Measurements from ENCODE around the gene AUTS2.

Gene AUTS2

DNA sequence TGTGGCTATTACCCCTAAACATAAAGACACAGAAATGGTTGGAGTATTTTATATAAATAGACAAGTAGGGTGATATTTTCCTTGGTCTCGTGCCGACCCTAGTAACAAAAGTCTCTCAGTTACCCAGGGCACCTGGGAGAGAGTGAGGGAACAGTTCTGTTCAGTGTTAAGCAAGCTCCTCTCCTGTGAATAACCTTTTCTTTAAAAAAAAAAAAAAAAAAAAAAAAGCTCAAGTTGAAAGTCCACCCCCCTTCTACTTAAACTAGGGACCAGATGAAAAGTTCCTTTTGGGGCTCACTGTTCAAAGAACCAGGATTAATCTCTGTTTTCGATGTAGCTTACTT lies 896.7 kb downstream of the AUTS2 start:
- DNase-seq, result no peak

DNA sequence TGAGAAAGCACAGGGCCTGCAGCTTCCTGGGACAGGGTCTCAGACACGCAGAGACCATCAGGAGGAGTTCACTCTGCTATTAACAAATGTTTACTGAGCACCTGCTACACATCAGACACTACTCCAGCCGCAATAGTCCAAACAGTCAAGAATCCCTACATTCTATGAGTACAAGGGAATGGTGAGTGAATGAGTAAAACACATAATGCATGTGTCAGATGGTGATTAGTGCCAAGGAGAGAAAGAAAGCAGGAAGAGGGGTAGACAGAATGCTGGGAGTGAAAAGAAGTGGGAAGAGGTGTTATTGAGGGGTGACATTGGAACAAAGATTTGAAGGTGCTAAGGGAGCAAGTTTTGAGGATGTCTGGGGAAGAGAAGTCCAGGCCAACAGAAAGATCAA lies 899.5 kb downstream of the AUTS2 start:
- DNase-seq, result no peak

DNA sequence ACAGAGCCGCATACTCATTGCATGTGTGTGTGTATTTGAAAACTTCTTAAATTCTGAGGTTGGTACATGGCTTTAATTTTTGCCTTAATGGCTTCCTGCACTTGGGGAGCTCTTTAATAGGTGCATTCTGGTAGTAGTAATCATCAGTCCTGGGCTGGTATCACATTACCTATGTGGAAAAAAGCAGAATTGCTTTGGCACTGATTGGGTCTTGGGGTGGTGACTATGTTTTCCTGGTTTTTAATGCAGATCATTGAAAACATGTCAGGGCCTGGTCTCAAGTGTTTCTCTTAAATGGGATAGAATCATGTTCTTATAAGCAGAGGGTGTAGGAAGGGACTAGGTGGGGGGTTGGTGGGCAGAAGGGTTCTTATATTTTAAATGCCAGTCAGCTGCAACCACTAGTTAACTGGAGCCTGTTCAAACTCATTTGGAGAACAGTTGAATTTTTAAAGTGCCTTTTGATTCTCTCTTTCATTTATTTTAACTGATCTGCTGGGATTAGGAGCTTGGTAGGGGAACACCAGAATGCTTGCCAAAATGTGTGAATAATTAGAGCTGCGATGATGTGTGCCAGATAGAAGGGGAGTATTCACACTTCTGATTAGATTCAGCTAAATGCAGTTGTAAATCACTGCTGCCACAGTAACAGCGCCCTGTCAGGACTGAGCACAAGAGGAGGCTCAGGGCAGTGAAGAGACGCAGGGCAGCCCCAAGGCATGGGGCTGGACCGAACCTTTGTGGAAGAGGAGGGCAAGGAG lies 900.1 kb downstream of the AUTS2 start:
- no peak for DNase-seq

DNA sequence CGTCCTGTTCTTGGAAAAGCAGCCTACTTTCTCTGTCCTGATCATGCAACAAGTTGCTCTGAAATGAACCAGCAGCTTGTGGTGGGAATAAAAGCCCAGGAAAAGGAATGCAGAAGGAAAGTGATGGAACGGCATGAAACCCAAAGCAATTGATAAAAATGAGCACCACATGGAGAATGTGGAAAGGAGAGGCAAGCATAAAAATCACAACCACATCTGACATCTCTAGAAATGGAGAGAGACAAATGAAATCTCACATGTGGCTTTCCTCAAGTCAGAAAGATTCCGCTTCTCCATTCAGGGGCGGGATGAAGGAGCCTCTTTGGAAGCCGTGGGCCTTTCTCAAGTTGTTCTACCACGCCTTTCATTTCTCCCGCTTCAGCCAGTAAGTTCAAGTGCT lies 902.0 kb downstream of the AUTS2 start:
- DNase-seq, result no peak

DNA sequence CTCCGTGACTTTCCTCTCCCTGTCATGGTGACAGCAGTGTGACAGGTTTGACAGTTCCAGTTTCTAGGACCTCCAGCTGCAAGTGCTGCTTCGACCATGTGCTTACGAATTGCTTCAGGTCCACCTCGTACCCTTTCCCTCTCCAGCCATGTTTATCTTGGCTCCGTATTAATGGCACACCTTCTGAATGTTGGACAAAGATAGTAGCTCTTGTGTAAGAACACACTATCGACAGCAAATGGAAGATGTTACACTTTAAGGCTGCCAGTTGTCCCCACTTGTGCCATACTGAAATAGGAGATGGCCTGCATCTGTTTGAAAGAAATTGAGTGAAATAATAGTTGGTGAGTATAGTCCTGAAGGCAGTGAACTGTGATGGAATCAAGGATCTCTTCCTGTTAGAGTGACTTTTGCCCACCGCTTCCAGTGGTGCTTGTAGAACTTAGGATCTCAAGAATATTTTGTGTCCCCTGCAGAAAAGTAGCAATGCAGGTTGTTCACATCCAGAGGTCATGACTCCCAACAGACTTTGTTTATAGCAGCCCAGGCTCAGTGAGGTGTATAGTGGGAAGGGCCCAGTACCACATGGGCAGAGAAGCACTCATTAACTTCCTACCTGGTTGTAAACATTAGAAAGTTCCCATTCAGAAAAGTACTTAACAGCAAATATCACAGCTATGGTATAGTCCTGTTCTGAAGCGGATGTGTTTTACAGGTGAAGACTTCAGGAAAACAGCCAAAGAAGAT lies 904.0 kb downstream of the AUTS2 start:
- no peak for DNase-seq

DNA sequence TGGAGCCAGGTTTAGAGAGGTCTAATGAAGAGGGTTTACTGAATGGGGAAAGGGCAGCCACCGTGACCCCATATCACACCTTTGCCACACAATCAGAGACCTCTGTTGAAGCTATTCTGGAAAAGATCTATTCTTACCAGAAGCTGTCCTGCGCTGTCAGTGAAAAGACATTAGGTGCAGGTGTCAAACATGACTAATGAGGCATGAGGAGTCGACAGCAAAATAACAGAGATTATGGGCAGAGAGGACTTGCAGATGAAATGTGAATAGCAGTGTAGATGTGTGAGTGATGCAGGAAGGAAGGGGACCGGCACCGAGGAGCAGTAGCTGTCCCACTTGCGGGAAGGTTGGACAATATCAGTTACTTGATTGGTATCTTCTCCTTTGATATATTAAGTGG lies 906.0 kb downstream of the AUTS2 start:
- no peak for DNase-seq

DNA sequence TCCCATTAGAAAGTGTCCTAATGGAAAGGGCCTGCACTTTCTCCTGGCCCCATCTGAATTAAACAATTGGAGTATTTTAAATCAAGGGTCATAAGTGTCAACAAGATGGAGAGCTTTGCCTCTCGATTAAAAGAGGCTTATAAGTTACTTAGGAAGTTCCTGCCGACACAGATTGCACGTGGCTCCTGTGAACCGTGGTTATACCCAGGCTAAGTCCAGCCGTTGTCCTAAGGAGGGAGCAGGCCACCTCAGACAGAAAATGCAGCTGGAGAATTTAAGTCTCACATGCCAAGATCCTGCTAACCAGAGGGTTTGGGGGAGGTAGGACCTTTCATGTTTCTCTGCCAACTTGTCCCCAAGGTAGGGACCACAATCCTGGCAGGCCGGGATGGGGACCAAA lies 907.2 kb downstream of the AUTS2 start:
- DNase-seq, result no peak

DNA sequence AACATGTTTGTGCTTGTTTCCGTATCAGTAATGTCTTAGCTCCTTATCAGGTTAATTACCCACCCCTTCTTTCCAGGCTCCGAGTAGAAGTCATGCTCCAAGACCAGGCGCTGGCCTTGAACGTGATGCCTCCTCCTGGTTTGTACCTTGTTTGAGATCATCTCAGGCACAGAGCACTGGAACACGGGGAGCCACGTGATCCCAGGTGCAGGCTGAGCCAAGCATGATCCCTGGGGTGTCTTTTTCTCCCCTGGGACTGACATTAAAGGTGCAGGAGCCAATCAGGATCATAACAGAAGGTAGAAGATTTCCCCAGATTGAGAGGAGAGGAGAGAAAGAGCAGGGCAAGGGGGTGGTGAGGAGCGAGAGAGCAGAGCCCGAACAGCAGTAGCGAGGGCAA lies 907.6 kb downstream of the AUTS2 start:
- no peak for DNase-seq

DNA sequence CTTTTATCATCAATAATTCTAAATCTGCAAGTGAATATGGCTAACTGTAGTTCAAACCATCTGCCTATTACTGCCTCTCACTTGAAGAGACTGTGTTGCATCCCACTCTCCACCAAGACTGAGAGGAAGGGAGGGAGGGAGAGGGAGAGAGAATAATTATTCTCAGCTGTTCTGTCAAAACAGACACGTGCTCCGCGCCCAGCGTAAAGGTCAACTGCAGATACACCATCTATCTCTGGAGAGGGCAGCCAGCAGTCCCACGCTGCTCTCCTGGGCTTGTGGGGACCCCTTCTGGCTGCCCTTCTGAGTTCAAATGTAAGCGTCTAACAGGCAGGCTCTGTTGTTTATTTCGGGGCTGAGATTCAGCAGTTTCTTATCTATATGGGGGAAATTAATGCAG lies 908.2 kb downstream of the AUTS2 start:
- no peak for DNase-seq

DNA sequence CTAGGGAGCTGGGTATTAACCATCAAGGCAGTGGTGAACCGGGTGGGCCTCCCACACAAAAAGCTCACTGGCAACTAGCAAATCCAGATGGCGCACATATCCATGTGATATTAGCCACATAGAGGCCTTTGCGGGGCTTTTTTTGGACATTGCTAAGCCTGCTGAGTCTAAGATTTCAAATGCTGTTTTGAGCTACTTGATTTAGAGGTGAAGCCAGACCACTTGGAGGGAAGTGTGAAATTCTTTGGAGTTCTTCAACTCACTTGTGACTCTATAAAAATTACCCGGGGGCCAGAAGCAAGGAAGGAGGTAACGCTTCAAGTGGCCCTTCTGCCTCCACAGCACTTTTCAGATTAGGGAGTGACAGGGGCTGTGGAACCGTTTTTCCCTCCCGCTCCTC lies 913.9 kb downstream of the AUTS2 start:
- no peak for DNase-seq

DNA sequence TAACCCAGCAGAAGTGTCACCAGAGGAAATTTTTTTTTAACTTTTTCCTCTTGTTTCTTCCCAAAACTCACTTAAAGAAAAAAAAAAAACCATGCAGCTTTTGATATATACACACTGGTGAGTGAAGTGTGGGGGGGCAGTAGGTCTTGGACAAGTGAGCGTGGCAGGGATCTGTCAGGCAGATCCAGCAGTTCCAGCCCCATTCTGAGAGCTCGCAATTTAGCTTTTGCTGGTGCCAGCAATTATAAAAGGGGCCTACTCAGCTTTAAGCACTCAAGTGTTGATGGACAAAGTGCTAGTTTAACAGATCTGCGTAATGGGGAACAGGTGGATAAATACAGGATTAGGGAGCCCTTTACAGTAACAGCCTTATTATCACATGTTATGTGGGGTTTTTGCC lies 914.5 kb downstream of the AUTS2 start:
- DNase-seq, result no peak

DNA sequence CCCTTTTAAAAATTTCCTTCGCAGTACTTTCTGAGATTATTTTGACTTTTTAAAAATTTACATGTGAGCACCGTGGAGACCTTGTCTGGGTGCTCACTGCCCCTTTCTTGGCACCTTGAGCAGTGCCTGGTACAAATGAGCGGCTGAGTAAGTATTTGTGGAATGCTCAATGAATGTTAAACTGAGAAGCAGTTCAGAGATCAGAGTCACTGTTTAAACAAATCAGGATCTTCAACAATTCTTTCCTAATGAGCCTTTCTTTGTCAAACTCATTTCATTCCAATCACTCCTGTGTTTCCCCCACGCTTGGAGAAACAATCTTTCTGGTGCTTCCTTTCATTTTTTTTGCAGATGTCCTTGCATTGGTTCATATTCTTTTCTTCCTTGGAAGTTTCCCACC lies 922.3 kb downstream of the AUTS2 start:
- DNase-seq, result peak; percentile 2

DNA sequence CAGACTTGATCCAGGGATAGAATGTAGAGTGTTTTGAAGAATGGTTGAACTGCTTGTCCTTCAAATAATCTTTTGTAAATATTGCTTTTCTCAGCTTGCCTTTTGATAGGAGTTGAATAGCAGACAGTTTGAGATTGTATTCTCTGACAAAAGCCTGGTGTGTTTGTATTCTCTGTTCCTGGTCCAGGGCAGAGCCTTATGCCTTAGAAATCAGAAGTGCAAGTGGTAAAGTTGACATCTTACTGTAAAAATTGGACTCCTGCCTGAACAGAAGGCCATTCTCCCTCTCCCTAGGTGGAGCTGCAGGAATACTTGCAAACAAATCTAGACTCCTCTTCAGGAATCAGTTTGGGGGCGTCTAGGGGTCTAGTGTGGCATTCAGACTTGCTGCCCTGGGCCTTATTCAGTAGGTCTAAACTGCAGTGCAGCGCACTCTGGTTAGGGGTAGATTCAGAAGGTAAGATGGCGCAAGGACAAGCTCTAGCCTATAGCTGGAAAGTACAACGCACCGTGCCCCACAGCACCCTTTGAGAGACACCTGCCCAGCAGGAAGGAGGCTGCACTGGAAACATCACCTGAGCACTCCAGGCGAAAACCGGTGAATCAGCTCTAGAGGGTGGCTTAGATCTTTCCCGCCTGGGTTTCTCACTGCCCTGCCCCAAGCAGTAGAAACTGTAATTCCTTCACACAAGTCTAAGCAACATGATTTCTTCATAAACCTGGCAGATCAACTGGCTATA lies 925.1 kb downstream of the AUTS2 start:
- DNase-seq, result no peak

DNA sequence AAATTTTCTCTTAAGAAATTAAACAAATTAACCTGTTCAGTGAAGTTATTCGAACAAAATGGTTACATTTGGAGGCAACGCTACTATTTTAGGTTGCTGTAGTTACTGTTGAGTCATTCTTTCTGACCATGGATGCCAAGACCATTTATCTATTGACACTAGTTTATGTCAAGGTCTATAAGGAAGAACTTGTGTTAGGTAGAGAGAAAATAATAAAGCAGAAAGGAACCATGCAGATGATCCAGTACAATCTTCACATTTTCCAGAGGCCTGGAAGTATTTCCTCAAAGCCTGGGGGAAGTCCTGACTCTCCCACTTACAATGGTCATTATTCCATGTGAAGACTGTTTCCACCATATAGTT lies 925.7 kb downstream of the AUTS2 start:
- DNase-seq, result no peak

DNA sequence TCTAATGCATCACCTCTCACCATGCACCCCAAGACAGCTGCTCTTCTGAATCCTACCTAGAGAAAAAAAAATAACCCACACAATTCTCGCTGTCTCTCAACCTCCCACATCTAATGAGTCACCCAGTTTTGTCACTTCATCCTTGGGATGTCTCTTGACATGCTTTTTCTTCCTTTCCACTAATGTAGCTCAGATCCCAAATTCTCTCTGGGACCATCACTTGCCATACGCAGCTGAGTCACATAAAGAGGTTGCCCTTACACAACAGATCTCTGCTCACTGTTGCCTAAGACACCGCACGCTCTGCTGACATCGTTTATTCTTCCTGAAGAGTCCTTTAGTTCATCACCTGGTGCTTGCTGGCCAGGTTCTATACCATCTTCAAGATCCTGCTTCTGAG lies 927.7 kb downstream of the AUTS2 start:
- no peak for DNase-seq

DNA sequence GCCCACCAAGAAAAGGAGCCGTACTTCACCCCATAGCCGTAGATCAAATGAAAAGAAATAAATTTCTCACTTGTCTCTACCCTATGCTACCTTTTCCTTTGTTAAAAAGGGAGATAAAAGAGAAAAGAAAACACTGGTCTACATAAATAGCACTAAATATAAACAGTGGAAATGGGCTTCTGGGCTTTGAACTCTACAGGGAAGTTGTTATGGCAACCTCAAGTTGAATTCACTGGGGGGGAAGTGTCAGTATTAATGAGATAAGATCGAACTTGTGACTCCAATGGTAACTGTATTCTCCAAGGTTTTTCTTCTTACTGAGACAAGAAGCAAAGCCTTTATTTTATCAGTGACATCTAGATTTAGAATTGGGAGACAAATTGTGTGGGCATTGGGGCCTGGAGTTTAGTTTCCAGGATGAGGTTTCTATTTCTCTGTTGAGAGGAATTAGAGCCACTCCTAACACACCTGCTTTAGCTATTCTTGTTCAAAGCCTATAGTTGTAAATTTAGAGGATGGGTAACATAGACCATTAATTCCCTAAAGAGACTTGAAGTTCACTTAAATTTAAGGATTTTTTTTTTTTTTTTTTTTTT lies 929.3 kb downstream of the AUTS2 start:
- no peak for DNase-seq

DNA sequence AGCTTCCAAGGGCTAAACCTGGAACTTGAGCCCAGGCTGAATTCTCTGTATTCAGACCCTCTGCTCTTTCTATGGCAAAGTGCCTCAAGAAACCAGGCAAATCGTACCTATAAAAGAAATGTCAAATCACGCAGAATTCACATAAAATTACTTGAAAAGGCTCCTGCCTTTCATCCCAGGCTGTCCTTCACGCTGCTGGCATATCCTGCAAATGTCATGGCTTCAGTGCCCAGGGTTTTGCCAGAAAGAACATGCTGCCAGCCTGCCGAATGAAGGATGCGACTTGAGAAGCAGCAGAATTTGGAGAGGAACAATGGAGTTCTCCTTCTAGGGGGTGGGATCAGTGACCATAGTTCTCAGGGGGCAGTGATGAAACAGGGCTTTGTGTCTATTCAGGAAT lies 931.2 kb downstream of the AUTS2 start:
- no peak for DNase-seq

DNA sequence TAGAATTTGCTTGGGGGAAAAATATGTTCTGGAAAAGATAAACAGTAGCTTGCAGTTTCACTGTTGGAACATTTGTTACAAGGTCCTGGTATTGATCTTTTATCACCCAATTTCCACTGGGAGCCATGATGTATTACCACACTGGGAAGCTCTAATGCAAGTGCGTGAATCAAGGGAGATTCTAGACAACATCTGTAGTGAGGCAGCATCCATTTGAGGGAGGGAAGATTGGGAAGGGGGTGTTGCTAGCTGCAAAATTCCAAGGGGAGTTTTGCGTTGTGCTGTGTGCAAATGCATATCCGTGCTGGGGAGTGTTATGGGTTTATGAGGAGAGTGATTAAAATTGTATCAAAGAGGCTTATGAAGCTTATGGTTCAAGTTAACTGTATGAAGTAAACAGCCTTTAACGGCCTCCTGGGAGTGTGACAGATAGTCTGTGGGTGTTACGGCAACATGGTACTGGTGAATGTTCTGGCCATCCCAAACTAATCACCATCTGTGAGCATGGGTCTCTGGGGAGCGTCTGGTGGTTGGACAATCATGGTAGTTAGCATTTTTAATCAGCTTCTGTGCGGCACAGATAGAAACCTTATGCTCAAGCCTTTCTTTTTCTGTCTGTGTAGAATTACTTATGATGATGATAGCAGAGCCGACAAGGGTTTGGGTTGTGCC lies 931.8 kb downstream of the AUTS2 start:
- no peak for DNase-seq

DNA sequence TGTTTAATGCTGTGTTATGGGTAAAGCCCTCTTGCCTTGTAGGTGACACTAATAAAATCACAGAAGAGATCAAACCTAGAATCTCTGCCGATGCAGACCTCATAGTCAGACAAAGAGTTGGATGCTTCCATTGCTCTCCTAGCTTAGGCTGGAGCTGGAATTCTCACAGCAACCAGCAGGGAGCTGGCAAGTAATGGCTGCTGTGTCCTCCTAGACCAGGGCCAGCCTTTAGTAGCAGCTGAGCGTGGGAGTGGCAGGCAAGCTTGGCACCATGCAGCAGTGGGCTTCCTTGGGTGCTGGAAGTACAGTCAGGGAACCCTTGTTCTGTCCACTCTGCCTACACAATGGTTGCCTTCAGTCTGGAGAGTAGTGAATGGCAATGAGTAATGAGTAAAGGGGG lies 935.3 kb downstream of the AUTS2 start:
- no peak for DNase-seq

DNA sequence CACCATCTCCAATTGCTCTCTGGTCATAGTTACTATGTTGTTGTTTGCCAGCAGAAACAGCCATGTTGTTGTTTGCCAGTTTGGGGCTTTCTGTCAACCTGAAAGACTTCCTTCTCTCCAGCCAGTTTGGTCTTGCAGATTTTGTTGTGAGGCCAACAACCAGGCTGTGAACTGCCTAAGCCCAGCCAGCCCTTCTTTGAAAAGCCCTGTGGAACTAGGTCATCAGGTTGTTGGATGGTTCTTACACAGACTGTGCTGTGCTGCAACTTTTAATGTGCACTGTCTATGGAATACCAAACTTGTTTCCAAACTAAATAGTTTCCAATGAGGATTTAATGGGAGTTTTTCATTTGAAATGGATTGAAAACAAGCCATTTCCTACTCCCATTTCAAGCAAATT lies 940.9 kb downstream of the AUTS2 start:
- no peak for DNase-seq

DNA sequence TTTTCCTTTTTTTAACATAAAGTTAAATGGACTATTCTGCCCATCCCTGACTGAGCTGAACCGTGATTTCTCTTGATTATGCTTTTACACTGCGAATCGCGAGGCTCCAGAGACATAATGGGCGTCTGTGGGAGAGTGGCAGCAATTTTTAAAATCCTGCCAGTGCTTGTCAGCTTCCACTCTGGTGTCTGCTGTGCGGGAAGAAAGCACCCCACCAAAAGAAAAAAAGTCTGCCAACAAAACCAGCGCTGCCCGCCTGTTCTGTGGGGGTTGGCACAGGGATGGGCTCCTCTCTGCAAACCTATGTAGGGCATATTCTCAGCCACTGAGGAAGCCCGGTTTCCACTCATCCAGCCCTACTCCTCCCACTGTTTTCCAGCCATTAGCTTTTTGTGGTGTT lies 941.3 kb downstream of the AUTS2 start:
- DNase-seq, result no peak

DNA sequence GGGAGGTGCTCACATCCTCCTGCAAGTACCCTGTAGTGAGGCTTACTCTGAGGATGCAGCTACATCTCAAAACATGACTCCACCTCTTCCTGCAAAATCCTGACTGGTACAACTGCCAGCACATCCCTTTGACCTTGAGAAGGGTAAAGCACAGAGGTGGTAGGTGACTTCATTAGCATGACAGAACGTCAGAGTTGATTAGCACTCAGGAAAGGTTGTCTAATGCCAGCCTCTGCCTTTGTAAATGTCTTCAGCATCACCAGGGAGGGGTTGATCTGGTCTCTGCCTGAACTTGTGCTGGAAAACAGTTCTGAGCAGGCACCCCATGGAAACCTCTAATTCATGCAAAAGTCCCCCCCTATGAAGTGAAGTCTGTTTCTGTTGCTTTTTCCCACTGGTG lies 942.4 kb downstream of the AUTS2 start:
- no peak for DNase-seq

DNA sequence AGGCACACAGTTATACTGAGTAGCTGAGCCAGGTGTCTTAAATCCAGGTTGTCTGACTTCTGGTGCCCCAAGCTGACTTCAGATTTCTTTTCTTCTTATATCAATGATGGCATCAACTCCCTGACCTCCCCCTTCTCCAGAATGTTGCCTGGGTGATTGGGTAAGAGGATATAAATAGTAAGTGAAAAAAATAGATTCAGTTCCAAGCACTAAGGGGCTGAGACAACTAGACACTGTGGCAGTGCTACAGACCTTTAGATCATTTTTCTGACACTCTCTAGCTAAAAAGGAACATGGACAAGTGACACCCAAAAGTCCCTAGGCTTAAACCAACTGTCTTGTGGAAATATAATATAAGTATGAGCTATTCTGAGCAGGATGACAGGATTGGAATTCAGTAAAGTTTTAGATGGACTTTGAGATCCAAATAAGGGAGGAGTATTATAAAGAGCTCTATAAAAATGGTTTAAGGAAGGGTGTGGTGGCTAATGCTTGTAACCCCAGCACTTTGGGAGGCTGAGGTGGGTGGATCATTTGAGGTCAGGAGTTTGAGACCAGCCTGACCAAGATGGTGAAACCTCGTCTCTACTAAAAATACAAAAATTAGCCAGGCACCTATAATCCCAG lies 944.6 kb downstream of the AUTS2 start:
- DNase-seq, result no peak

All from amniotic stem cell (primary cell).